ENCODE results near the gene ICE2. TPM values are rescaled to one million over a fixed set of nuclear protein-coding genes. Genes with fewer than 3 reads are reported as not detected.

The ICE2 gene
- total and polyA plus RNA-seq, 2 of the 8 experiments (the other 6 are each of a cell fraction or from before 2014, with no cell fraction given), result 40.0 to 87.3 TPM

- H4K8ac ChIP-seq (ENCODE audit: extremely low read depth, insufficient read depth, low read length), result no peak overlapping the region
- POLR2A ChIA-PET (ENCODE audit: partially characterized antibody), result interaction anchor here (1.7 kb wide), 1 partner anchor 16 kb away, joined by 5 read pairs; no protein-coding TSS in a partner anchor
- H2BK20ac ChIP-seq (ENCODE audit: low read length), result no peak overlapping the region
- no peak overlapping the region for H3K4me2 ChIP-seq (ENCODE audit: insufficient read depth in 1 of 2, low read depth in 2 of 2, low read length in 2 of 2)
- no peak overlapping the region for H3K9ac ChIP-seq (replicated peaks in 1 of 4; ENCODE audit: extremely low read depth in 1 of 4, low read depth in 3 of 4, low read length in 3 of 4)
- H3K27ac ChIP-seq (ENCODE audit: low read depth, low read length), result no peak overlapping the region
- DNase-seq (ENCODE audit: low read depth in 1 of 2, low spot score in 2 of 2), result no peak
- no peaks in the 10 kb centered on the region for H3K23me2 ChIP-seq (ENCODE audit: low read depth, low read length)
- no peaks in the 10 kb centered on the region for H4K20me1 ChIP-seq (replicated peaks in 1 of 2; ENCODE audit: control insufficient read depth in 1 of 2, insufficient read depth in 2 of 2, low read length in 2 of 2)
- H3K14ac ChIP-seq (ENCODE audit: insufficient read length), result no peak overlapping the region
- no peak overlapping the region for H2BK15ac ChIP-seq (ENCODE audit: low read length)
- H4K5ac ChIP-seq (ENCODE audit: insufficient read length, low read depth, low read length), result no peak overlapping the region
- no peaks in the 10 kb centered on the region for H3K36me3 ChIP-seq (ENCODE audit: control insufficient read depth in 2 of 4, insufficient read depth in 4 of 4, low read length in 3 of 4)
- FAIRE-seq, result no peak
- H3K79me1 ChIP-seq (ENCODE audit: low read depth, low read length), result no peaks in the 10 kb centered on the region
- no peak overlapping the region for H3K4ac ChIP-seq (replicated peaks; ENCODE audit: insufficient read length, low read depth, low read length)
- H3K56ac ChIP-seq (replicated peaks; ENCODE audit: insufficient read length, low read depth, low read length), result no peak overlapping the region
- H2BK120ac ChIP-seq (replicated peaks; ENCODE audit: low read depth, low read length), result no peak overlapping the region
- WGBS, 2 experiments (ENCODE audit: extremely low coverage in 1 of 2, insufficient coverage in 1 of 2, insufficient read length in 1 of 2, insufficient replicate concordance in 2 of 2, low coverage in 1 of 2, low lambda C conversion rate in 2 of 2, missing lambda C conversion rate in 1 of 2), result 94% methylated on average over 2 of the region's 2 CpGs; no CpG with 5 or more reads in 1 of the 2 experiments
- H3K4me1 ChIP-seq (replicated peaks in 1 of 4; ENCODE audit: control insufficient read depth in 3 of 4, insufficient read depth in 4 of 4, low read length in 3 of 4), result peaks cover 0 to 4% (median 0%) of the 10 kb centered on the region in 4 experiments; a peak in 1 of 7 replicates
- H2BK5ac ChIP-seq (ENCODE audit: low read depth, low read length), result no peak overlapping the region
- H3K18ac ChIP-seq (ENCODE audit: extremely low read depth, low read length), result no peak overlapping the region
- H3K79me2 ChIP-seq (ENCODE audit: control insufficient read depth in 1 of 2, insufficient read depth in 2 of 2, low read length in 2 of 2), result no peaks in the 10 kb centered on the region
- H3K9me3 ChIP-seq (ENCODE audit: insufficient read depth in 2 of 2, low read depth in 1 of 2, low read length in 1 of 2), result no peaks in the 10 kb centered on the region
- no peak overlapping the region for H3K23ac ChIP-seq (ENCODE audit: insufficient read length)
- H2AK5ac ChIP-seq (ENCODE audit: low read depth, low read length), result no peak overlapping the region
- H2BK12ac ChIP-seq (ENCODE audit: low read depth, low read length), result no peak overlapping the region
- no peak overlapping the region for H3K4me3 ChIP-seq (ENCODE audit: extremely low read depth in 1 of 4, insufficient read depth in 2 of 4, low read depth in 3 of 4, low read length in 4 of 4)
- H2AFZ ChIP-seq (ENCODE audit: low read length), result no peak overlapping the region
- no peak overlapping the region for H4K91ac ChIP-seq (replicated peaks; ENCODE audit: insufficient read length, low read length)
- no peaks in the 10 kb centered on the region for H3K27me3 ChIP-seq (replicated peaks in 1 of 4; ENCODE audit: control insufficient read depth in 3 of 4, extremely low read depth in 1 of 4, insufficient read depth in 3 of 4, low read length in 3 of 4)
- CTCF ChIA-PET (ENCODE audit: partially characterized antibody), result interaction anchor here (0.7 kb wide), 1 partner anchor 15 kb away, joined by 3 read pairs; no protein-coding TSS in a partner anchor
- no peak for TF ChIP-seq JUN (IDR thresholded peaks at IDR 0.05; ENCODE audit: low read depth, low read length)
- no peak for TF ChIP-seq TAF1 (IDR thresholded peaks at IDR 0.05; ENCODE audit: low read depth, low read length)
- TF ChIP-seq RBBP5 (IDR thresholded peaks at IDR 0.05; ENCODE audit: borderline replicate concordance, low read depth, low read length), result no peak
These were observed 7.8 kb upstream of the ICE2 start for GRCh38 chr15:60486742-60487141.

All from H1 (cell line).